Skeletal muscle tissue (tissue), 4 donors: ENCODE measurements around the gene SLC34A1. TPM values are rescaled to one million over a fixed set of nuclear protein-coding genes. Genes with fewer than 3 reads are reported as not detected.

Source experiments
- H3K27ac ChIP-seq: one replicate; pipeline ENCODE4 v1.7.0; 2013; ENCODE audit warnings: mild to moderate bottlenecking, low read depth, low read length, inconsistent platforms
- H3K27me3 ChIP-seq, 3 donors: one replicate each; pipeline ENCODE4 v1.7.0; 2013; ENCODE audit warnings: low read length in 3 of 3; ENCODE audit not compliant: control insufficient read depth in 3 of 3, insufficient read depth in 3 of 3
- H3K36me3 ChIP-seq, 3 donors: one replicate each; pipeline ENCODE4 v1.7.0; 2013; ENCODE audit warnings: low read length in 3 of 3; ENCODE audit not compliant: control insufficient read depth in 3 of 3, insufficient read depth in 3 of 3
- H3K4me1 ChIP-seq, 3 donors: one replicate each; pipeline ENCODE4 v1.7.0; 2013; ENCODE audit warnings: low read length in 3 of 3, mild to moderate bottlenecking in 3 of 3; ENCODE audit not compliant: control insufficient read depth in 3 of 3, insufficient read depth in 3 of 3
- H3K4me3 ChIP-seq, 3 donors: one replicate each; pipeline ENCODE4 v1.7.0; 2013; ENCODE audit warnings: low read length in 3 of 3
- H3K9ac ChIP-seq, 3 donors: one replicate each; pipeline ENCODE4 v1.7.0; 2013; ENCODE audit warnings: low read length in 3 of 3, mild to moderate bottlenecking in 3 of 3, moderate library complexity in 2 of 3, low read depth in 1 of 3
- H3K9me3 ChIP-seq, 3 donors: one replicate each; pipeline ENCODE4 v1.7.0; 2013; ENCODE audit warnings: low read length in 3 of 3; ENCODE audit not compliant: control insufficient read depth in 3 of 3
- total RNA-seq: library from RNA; depleted of rRNA; stranded (reverse); fragments of >200 nt; gene quantifications from one replicate; pipeline ENCODE4 v1.2.3, GENCODE V29; 2014
- donor health status: Osteomylitis.

SLC34A1 gene
- total RNA-seq, 1 donor from 2014 or later: not detected

- Histone ChIP-seq H3K4me1 (peaks cover 20 to 38% (median 20%) of the 10 kb centered on the region in 3 donors), H3K36me3 (no peaks in the 10 kb centered on the region), H3K27me3 (no peaks in the 10 kb centered on the region), H3K9me3 (no peaks in the 10 kb centered on the region), H3K4me3 (peak overlapping the region; percentile 70 to 84 (median 79)), H3K9ac (peak overlapping the region; percentile 54 to 83 (median 69)), H3K27ac (peak overlapping the region; percentile 87)
Measured at GRCh38 chr5:177425196-177425800, 41.1 kb downstream of the SLC34A1 start.

- Histone ChIP-seq H3K9ac (peak overlapping the region; percentile 54 to 83 (median 69)), H3K9me3 (no peaks in the 10 kb centered on the region), H3K27me3 (no peaks in the 10 kb centered on the region), H3K36me3 (peaks cover 0 to 4% (median 3%) of the 10 kb centered on the region in 3 donors), H3K27ac (peak overlapping the region; percentile 87), H3K4me3 (peak overlapping the region; percentile 70 to 84 (median 79)), H3K4me1 (peaks cover 20 to 44% (median 22%) of the 10 kb centered on the region in 3 donors)
Measured at GRCh38 chr5:177425801-177426565, 41.7 kb downstream of the SLC34A1 start.

- H3K9ac ChIP-seq: peak within 1 kb of the TSS; percentile 87 to 92 (median 91)
- no peaks in the 10 kb centered on the region for H3K27me3 ChIP-seq
- H3K4me3 ChIP-seq: peak within 1 kb of the TSS; percentile 83 to 84 (median 84)
- peaks cover 23 to 51% (median 29%) of the 10 kb centered on the region in 3 donors for H3K4me1 ChIP-seq
- H3K36me3 ChIP-seq: peaks cover 0 to 4% (median 4%) of the 10 kb centered on the region in 3 donors
- H3K27ac ChIP-seq: peak within 1 kb of the TSS; percentile 87
- no peaks in the 10 kb centered on the region for H3K9me3 ChIP-seq
Measured at GRCh38 chr5:177426566-177427210, 42.5 kb downstream of the SLC34A1 start, which contains the start of gene GRK6. TSS of gene GRK6 (plus strand) at chr5:177426676. CDS start at chr5:177426846, 170 bp downstream.

GRCh38 chr5:177427211-177427822, 43.1 kb downstream of the SLC34A1 start:
- no peaks in the 10 kb centered on the region for H3K27me3 ChIP-seq
- peaks cover 29 to 58% (median 35%) of the 10 kb centered on the region in 3 donors for H3K4me1 ChIP-seq
- peaks cover 0 to 7% (median 5%) of the 10 kb centered on the region in 3 donors for H3K36me3 ChIP-seq
- peak overlapping the region; percentile 87 to 92 (median 91) for H3K9ac ChIP-seq
- H3K4me3 ChIP-seq: peak overlapping the region; percentile 80 to 84 (median 83)
- H3K9me3 ChIP-seq: no peaks in the 10 kb centered on the region
- H3K27ac ChIP-seq: peak overlapping the region; percentile 70

GRCh38 chr5:177427919-177428573, 43.8 kb downstream of the SLC34A1 start:
- Histone ChIP-seq H3K9me3 (no peaks in the 10 kb centered on the region), H3K4me1 (peaks cover 32 to 65% (median 41%) of the 10 kb centered on the region in 3 donors), H3K27me3 (no peaks in the 10 kb centered on the region), H3K4me3 (peak overlapping the region; percentile 40 to 83 (median 80)), H3K27ac (no peak overlapping the region), H3K36me3 (peaks cover 7 to 13% (median 12%) of the 10 kb centered on the region in 3 donors), H3K9ac (peak overlapping the region; percentile 87 to 92 (median 91))

GRCh38 chr5:177428574-177429217, 44.5 kb downstream of the SLC34A1 start:
- Histone ChIP-seq H3K4me3 (no peak overlapping the region), H3K27me3 (no peaks in the 10 kb centered on the region), H3K9ac (peak overlapping the region in 2 of 3 donors; percentile 23 to 47), H3K9me3 (no peaks in the 10 kb centered on the region), H3K4me1 (peaks cover 32 to 65% (median 41%) of the 10 kb centered on the region in 3 donors), H3K27ac (no peak overlapping the region), H3K36me3 (peaks cover 12 to 19% (median 16%) of the 10 kb centered on the region in 3 donors)

- H3K4me3 ChIP-seq: no peak overlapping the region
- no peak overlapping the region for H3K27ac ChIP-seq
- H3K27me3 ChIP-seq: no peaks in the 10 kb centered on the region
- H3K9me3 ChIP-seq: no peaks in the 10 kb centered on the region
- H3K4me1 ChIP-seq: peaks cover 32 to 65% (median 41%) of the 10 kb centered on the region in 3 donors
- peaks cover 16 to 27% (median 24%) of the 10 kb centered on the region in 3 donors for H3K36me3 ChIP-seq
- no peak overlapping the region for H3K9ac ChIP-seq
Measured at GRCh38 chr5:177429248-177430040, 45.2 kb downstream of the SLC34A1 start.

GRCh38 chr5:177430140-177430951, 46.1 kb downstream of the SLC34A1 start:
- Histone ChIP-seq H3K27ac (no peak overlapping the region), H3K36me3 (peaks cover 26 to 35% (median 32%) of the 10 kb centered on the region in 3 donors)

More at GRCh38 chr5:177430140-177430951, 46.1 kb downstream of the SLC34A1 start:
- H3K27me3 ChIP-seq: no peaks in the 10 kb centered on the region
- H3K9ac ChIP-seq: no peak overlapping the region
- peaks cover 30 to 64% (median 39%) of the 10 kb centered on the region in 3 donors for H3K4me1 ChIP-seq
- no peak overlapping the region for H3K4me3 ChIP-seq
- no peaks in the 10 kb centered on the region for H3K9me3 ChIP-seq
